Iris pigment epithelial cell (primary cell): Measurements from ENCODE around the gene GLT8D1.

Source experiments
- DNase-seq: peaks from one replicate; pipeline ENCODE4 v3.0.0-alpha.2; 2011; ENCODE audit warnings: low read depth

GLT8D1 gene

GRCh38 chr3:52712291-52713212, 7.0 kb upstream of the GLT8D1 start:
- no peak for DNase-seq

GRCh38 chr3:52710512-52710911, 4.9 kb upstream of the GLT8D1 start:
- no peak for DNase-seq

- no peak for DNase-seq
Measured at GRCh38 chr3:52707585-52707984, 2.0 kb upstream of the GLT8D1 start.

GRCh38 chr3:52705438-52705687, 228 bp downstream of the GLT8D1 start:
- no peak for DNase-seq

- DNase-seq, result peak; percentile 27
Measured at GRCh38 chr3:52704611-52705437, 767 bp downstream of the GLT8D1 start.

- no peak for DNase-seq
Measured at GRCh38 chr3:52703341-52703740, 2.2 kb downstream of the GLT8D1 start.

- no peak for DNase-seq
Measured at GRCh38 chr3:52697632-52697965, 8.0 kb downstream of the GLT8D1 start.

- no peak for DNase-seq
Measured at GRCh38 chr3:52696830-52697631, 8.6 kb downstream of the GLT8D1 start.

- DNase-seq, result no peak
Measured at GRCh38 chr3:52695798-52696671, 9.6 kb downstream of the GLT8D1 start.

GRCh38 chr3:52694528-52695189, 10.9 kb downstream of the GLT8D1 start:
- DNase-seq, result no peak

- no peak for DNase-seq
Measured at GRCh38 chr3:52693071-52693470, 12.5 kb downstream of the GLT8D1 start.

- no peak for DNase-seq
Measured at GRCh38 chr3:52690560-52690959, 15.0 kb downstream of the GLT8D1 start.

GRCh38 chr3:52689151-52689550, 16.4 kb downstream of the GLT8D1 start:
- DNase-seq, result no peak

GRCh38 chr3:52688266-52688665, 17.3 kb downstream of the GLT8D1 start:
- DNase-seq, result no peak

- DNase-seq, result peak; percentile 97
Measured at GRCh38 chr3:52685709-52686691, 19.6 kb downstream of the GLT8D1 start, which contains the start of the genes GNL3 and PBRM1. Gene GNL3 (plus strand): TSS chr3:52686032. CDS start chr3:52686093, 61 bp downstream. Gene PBRM1 (minus strand): TSS chr3:52685913.

- no peak for DNase-seq
Measured at GRCh38 chr3:52685285-52685708, 20.3 kb downstream of the GLT8D1 start.

- DNase-seq, result no peak
Measured at GRCh38 chr3:52684184-52684583, 21.4 kb downstream of the GLT8D1 start.

- DNase-seq, result no peak
Measured at GRCh38 chr3:52683611-52684010, 22.0 kb downstream of the GLT8D1 start.

- DNase-seq, result peak; percentile 78
Measured at GRCh38 chr3:52682016-52682415, 23.6 kb downstream of the GLT8D1 start.

GRCh38 chr3:52681596-52681995, 24.0 kb downstream of the GLT8D1 start:
- no peak for DNase-seq
